Peyer's patch (tissue), 4 donors: ENCODE results near the gene PDC.

Experiments used
- CTCF ChIP-seq, 6 experiments: fragments of 450-650 bp in 4 of 6; fragments of 200-600 bp in 2 of 6; sonication (generic) in 1 of 6; IDR thresholded peaks; one replicate each; pipeline ENCODE4 v1.5.1; 2017 to 2019; ENCODE audit warnings: antibody characterized with exemption in 6 of 6, mild to moderate bottlenecking in 3 of 6, moderate library complexity in 1 of 6
- POLR2A ChIP-seq, 2 donors: fragments of 450-650 bp; IDR thresholded peaks; one replicate each; pipeline ENCODE4 v1.5.1; 2017; ENCODE audit warnings: antibody characterized with exemption in 2 of 2, mild to moderate bottlenecking in 2 of 2, moderate library complexity in 2 of 2

- TF ChIP-seq CTCF (IDR thresholded peaks at IDR 0.05) = no peak
- no peak for TF ChIP-seq POLR2A (IDR thresholded peaks at IDR 0.05)
Observed at GRCh38 chr1:186403632-186404031, 57.3 kb downstream of the PDC start.
